GM18907 (cell line): ENCODE results near the gene C3orf85.
A peak's percentile ranks its signal among the peaks of the same experiment; 100 is the strongest.
"Not testable (repeated sequence)": the region's sequence is repeated elsewhere in the genome, so short reads cannot be mapped to it uniquely, and the experiment has no call there.

Source experiments
- ATAC-seq: cut with Tn5 transposase; IDR thresholded peaks from one replicate; pipeline ENCODE4 v1.9.1; 2021; ENCODE audit warnings: mild to moderate bottlenecking, moderate library complexity; ENCODE audit not compliant: unreplicated experiment

Gene C3orf85, protein sequence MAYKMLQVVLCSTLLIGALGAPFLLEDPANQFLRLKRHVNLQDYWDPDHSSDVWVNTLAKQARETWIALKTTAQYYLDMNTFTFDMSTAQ

DNA sequence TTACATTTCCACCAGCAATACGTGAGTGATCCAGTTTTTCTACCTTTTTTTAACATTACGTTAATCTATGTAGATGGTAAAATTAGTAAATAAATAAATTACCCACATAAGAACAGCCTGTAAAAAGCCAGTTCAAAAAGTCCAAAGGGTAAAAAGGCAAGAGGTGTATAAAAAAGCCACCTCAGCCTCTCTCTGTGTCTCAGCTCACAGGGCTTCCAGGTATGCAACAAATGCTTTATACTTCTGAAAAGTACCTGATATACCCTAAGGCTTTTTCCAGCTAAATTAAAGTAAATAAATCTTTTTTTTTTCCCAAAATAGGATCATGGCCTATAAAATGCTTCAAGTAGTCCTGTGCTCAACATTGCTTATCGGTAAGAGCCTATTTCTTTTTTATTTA is at the start of gene C3orf85:
Gene C3orf85, plus strand, starts transcription at position 197 of the 400 bp plus-strand sequence. Its CDS starts 129 bp downstream, at position 326.
- no peak for ATAC-seq

DNA sequence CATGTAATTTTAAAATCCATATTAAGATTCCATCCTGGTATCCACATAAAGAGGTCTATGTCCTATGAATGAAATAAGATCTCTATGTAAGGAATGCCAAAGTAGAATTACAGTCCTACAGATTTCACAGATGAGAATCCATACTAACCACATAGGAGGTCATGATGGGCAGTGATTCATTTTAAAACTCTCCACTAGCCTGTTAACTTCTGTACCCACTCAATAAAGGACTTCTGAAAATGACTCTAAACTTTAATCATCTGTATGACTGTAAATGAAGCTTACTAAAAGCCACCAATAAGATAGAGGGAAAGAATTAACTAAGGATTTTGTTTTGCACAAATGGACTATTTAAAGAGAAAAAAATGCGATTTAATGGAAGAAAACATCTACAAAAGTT is 47.3 kb upstream of the C3orf85 start:
- ATAC-seq: no peak

DNA sequence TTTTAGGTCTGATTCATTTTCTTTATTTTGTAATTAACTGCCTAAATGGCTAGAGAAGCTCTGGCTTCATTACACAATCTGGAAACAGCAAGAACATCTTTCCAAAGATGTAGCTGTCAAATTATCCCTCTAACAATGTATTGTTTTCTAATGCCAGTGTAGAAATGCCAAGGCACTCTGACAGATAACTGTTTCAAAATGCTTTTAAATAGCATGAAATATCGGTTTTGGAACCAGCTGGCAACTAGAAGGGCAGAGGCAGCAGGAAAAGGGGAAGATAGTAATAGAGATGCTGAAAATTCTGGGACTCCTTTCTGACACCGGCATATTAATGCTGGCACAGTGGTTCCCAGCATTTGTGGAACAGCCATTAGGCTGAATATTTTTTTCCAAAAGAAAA is 44.7 kb upstream of the C3orf85 start:
- no peak for ATAC-seq

DNA sequence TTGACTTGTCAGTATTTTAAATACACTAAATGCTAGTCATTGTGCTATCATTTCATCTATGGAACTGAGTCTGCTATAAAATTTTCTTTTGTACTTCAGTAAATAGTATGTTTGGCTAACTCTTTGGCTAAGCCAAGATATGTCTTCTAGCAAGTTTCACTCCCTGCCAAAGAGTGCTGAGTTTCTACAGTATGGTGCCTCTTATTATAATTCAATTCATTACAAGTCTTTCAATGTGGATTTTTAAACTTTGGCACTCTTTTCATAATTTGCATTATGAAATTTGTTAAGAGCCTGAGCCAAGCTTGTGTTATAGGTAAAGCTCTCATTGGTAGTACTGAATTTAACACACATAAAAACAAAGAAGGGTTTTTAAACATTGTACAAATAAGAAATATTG is 43.0 kb upstream of the C3orf85 start:
- ATAC-seq: no peak

DNA sequence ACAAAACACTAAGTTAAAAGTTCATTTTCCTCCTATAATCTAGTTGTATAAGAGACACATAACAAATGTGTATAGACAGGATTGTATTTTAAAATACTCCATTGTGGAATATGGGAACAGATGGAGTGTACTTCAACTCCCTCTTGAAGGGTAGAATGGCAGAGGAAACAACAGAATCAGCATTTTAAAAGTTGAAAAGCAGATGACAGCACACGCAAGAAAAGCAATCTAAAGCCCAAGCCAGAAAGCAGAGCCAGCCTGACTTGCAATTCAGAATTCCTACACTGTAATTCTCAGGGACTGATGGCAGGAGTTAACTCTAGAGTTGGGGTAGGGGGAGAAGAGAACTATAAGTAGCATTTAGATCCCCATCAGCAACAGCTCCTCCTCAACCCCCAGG is 41.4 kb upstream of the C3orf85 start:
- ATAC-seq: no peak

DNA sequence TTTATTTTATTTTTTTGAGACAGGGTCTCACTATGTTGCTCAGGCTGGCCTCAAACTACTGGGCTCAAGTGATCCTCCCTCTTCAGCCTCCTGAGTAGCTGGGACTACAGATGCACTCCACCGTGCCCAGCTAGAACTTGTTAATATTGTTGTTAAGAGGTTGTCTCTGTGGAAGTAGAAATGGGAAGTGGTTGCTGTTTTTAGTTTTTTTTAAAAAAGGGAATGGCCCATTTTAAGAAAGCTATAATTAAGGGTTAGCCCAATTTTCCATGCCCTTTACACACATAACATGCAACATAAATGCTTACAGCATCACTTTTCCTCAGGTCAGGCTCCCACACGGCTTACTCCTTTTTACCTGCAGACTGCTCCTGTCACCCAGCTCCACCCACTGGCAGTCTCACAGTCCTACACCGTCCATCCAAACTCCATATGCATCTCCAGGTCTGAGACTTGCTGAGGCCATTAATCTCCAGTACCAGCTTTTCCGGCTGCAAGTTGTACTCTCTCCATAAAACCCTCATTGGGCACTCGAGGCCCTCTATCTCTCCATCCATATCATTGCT is 38.4 kb upstream of the C3orf85 start:
- ATAC-seq: peak; percentile 65

DNA sequence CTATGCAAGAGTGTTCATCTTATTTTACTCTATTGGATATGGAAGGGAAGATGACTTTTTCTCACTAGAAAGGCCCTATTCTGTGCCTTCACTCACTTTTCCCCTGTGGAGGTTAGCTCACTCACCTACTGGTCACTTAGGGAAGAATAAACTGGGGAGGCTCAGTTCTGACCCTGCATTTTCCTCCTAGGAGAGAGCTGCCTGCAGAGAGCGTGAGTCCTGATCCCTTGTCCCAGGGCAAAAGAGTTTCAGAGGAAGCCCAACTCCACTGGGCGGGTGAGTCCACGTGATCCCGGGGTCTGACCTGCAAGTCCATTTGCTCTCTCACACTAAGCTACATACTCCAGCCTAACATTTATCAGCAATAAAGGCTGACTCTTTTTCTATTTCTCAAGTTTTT is 26.9 kb upstream of the C3orf85 start:
- no peak for ATAC-seq

DNA sequence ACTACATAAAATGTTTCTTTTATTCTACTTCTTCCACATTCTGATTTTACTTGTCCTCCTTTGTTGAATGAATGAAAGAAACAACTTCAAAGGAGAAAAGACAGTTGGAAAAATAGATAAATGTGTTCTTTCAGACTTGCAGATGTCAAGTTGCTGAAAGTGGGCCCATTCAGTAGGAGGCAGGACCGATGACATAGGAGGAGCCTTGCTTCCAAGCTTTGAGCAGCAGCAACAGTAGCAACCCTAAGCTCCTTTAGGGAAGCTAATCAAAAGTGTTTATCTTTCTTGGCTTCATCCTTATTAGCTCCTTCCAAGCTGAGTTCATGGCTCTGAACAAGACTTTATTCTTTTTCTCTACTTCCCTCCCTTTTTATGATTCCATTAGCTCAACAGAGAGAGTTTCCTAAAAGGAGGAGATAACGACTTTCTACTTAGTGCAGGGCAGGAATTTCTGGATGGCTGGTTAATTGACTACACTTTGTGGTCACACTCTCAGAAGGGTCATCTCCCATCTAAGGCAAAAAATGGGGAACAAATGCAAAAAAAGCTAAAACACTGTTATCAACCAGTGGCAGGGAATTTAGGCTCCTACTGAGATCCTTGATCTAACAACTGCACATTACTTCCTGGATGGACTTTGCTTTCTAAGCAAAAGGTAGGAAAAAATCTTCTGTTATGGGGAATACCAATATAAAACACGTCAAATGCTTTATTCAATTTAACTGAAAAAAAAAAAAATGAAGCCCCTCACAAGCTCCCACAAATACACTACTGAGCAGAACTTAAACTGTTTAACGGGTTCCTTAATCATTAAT is 23.4 kb upstream of the C3orf85 start:
- no peak for ATAC-seq

DNA sequence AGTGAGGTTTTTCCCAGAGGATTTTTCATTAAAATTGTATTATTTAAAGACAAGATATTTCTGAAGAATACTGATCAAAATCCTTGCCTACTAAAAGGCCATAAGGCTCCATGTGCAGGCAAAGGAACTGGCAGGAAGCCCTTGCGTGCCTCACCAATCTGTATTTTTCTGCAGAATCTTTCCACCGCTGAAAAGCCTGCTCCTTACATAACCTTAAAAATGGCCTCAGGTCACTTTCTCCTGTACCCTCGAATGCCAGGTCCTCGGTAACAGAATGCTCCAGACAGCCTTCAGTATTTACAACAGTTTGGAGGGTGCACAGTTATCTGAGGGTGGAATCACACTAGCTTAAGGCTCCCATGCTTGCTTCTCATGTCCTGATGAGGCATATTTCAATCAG is 21.8 kb upstream of the C3orf85 start:
- ATAC-seq: no peak

DNA sequence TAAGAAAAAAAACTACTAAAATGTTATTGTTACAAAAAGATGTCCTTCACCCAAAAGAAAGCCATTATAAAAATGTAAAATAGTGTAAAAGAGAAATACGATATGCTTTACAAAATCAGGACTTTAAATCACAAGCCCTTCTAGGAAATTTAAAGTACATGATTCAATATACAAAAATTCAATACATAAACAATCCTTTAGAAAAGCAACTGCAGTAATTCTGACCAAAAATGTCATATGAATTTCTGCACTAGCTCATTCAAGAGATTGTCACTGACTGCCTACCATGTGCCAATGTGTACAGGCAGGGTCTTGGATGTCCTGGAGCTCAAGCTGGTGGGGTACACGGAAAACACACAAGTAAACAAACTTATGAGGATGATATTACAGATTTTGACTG is 21.1 kb upstream of the C3orf85 start:
- ATAC-seq: no peak

DNA sequence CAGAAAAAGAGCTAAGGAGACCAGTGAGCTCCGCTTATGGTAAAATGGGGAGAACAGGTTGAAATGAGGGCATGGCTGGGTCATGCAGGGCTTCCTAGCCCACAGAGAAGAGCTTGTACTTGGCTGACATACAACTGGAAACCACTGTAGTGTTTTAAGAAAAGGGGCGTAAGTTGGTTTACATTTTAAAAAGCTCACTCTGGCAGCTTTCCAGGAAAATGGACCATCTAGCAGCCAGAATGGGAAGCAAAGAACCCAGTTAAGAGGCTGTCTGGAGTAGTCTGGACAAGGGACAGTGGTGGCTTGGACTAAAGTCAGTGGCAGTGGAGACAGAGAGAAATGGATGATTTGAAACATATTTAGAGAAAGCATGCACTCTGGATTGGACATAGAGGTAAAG is 20.5 kb upstream of the C3orf85 start:
- ATAC-seq: no peak

DNA sequence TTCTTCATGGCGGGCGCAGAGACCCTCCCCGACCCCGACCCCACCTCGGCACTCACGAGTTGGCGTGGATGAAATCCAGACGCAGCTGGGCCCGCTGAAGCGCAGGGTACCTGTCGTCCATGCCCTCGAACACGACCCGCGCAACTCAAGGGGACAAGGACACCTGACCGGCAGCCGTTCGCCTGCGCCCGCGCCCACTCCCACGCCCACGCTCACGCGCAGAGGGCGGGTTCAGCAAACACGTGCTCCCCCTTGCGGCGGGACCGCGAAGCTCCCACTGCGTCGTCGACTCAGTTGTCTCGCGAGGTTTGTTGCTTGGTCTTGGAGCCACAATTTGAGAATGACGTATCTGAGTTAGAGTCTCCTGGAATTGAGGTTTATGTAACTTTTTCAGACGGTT is 18.6 kb upstream of the C3orf85 start, which contains the start of gene MORC1:
Gene MORC1, minus strand, starts transcription at position 196 of the 400 bp plus-strand sequence. Its CDS starts 75 bp downstream, at position 121.
- no peak for ATAC-seq

DNA sequence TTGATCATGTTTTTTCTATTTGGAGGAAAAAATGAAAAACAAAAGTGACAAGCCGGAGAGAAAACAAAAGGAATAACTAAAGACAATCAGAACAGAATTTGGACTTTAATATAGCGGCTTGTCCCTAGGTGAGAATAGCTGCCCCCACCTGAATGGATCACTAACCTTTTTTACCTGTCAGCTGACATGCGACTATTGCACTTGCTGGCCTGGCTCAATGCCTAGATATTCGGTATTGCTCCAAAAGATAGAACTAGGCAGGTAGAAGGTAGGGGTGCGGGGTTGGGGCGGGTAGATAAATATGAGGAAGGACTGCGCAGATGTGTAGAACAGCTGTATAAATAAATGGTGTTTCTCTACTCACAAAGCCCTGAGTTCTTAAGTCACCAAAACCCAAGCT is 17.9 kb upstream of the C3orf85 start:
- no peak for ATAC-seq

DNA sequence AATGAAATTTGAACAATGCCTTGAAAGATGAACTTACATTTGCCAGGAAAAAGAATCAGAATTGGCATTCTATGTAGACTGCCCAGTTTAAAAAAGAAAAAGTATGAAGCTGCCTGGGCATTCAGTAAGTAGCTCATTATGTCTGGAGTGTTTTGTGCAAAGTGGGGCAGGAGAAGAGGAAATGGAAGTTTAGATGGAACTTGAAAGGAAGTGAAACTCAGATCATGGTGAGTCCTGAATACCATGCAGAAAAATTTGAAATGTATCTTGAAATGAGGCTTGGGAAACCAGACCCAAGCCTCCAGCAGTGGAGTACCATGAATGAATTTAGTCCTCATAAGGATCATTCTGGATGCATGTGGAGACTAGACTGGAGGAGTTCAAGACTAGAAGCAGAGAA is 13.8 kb upstream of the C3orf85 start:
- ATAC-seq: no peak

DNA sequence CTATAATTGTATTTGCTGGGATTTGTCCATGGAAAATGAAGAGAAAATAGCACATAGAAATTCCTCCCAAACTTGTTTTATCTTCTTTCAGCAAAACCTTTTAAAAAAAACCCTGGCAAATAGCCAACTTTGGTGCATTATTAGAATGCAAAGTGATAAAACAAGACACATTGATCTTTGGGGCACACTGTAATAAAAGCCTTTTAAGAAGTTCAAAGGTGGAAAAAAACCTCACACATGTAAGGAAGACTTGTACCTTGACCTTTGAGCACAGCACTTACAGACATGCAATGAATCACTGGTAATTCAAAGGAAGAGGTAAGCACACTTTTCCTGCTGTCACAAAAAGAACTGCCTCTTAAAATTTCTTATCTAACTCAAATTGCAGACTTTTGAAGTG is 10.6 kb upstream of the C3orf85 start:
- ATAC-seq: no peak

DNA sequence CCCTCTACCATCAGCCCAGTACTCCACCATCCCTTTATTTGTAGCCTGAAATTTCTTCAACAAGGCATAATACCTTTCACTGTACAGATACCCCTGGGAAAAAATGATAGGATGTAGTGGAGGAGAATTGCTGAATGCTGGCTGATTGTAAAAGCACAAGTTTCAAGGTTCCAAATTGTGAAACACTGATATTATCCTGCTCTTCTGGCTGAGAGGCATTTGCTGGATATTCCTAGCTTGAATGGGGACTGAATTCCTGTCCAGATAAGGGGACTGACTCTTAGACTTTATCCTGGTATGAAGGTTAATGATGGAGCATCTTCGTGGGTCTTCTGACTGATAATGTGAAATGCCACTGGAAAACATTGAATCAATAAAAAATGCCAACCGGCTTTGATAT is 9.0 kb upstream of the C3orf85 start:
- no peak for ATAC-seq

DNA sequence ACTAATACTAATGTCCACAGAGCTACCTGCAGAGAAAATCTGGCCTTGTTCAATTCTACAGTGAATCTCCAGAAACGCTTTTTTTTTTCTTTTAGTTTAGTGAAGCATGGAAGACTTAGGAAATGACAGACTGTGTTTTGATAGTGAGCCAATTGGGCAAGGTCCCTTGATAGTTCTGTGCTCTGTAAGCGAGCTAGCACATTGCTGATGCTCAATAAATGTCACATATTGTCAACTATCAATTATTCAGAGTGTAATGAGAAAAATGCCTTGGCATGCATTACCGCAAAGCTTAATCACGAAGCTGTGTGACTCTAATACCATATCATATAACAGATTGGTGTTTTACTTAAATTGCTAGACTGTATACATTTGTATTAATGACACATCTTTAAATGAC is 5.2 kb upstream of the C3orf85 start:
- no peak for ATAC-seq

DNA sequence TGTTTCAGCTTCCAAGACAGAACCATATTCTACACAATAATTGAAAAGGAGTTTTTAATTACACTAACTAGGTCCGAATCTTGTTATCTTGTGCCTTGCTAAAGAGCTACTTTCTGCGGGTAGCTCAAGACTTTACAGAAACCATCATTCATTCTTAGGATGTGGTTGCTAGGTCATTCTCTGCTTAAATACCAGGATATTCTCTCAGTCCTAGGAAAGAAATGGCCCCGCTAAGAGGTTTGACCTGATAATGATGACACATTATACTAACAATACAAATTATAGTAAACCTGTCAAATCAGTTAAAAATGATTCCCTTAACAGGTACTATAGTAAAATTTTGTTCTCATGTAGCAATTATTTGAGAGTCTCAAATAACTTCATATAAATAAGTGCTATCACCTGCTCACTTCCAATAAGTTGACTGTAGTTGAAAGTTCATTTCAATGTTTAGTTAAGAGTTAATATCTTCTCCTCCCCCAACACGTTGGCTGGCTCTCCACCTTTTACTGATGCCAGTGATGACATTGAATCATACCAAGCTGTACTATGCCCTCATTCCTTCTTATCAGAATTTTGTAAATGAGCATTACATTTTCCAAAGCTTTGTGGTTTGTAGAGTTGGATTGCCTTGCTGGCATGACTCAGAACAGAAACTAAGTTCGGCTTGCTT is 3.6 kb upstream of the C3orf85 start:
- ATAC-seq: no peak

DNA sequence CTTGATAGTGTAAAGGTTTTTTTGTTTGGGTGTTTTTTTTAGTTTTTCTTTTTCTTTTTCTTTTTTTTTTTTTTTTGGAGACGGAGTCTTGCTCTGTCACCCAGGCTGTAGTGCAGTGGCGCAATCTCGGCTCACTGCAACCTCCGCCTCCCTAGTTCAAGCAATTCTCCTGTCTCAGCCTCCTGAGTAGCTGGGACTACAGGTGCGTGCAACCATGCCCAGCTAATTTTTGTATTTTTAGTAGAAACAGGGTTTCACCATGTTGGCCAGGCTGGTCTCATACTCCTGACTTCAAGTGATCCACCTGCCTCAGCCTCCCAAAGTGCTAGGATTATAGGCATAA is 3.1 kb upstream of the C3orf85 start:
- ATAC-seq: not testable (repeated sequence)

DNA sequence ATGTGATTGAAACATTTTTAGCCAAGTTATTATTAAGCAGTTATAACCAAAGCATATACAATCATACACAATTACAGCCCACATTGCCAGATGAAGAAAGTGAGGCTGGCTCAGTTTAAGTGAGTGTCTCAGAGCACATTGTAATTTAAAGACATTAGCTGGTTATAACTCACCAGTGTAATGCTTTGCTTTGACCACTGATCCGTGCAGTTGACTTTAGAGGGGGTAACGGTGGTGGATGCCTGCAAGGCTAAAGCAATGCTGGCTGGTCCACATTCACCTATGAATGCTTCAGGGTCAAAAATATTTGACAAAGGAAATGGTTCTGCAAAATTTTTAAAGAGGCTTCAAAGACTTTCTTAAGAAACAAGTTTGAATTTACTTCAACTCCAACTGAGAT is 1.2 kb downstream of the C3orf85 start:
- no peak for ATAC-seq

DNA sequence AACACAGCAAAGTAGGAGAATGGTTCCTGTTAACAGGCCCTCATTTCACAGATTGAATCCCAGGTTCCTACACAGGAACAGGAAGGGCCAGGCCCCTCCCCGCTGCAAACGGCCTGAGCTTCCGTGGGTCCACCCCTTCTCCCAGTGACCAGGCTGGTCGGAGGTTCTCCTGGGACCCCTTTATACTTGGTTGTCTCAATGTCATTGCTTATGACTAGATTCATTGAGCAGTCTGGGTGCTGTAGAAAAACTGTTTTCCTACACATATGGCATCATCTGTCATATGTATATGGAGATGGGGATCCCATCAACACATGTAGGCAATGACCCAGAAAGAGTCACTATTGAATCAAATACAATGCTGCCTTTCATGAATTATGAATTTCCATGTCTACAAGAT is 3.8 kb downstream of the C3orf85 start:
- ATAC-seq: no peak

DNA sequence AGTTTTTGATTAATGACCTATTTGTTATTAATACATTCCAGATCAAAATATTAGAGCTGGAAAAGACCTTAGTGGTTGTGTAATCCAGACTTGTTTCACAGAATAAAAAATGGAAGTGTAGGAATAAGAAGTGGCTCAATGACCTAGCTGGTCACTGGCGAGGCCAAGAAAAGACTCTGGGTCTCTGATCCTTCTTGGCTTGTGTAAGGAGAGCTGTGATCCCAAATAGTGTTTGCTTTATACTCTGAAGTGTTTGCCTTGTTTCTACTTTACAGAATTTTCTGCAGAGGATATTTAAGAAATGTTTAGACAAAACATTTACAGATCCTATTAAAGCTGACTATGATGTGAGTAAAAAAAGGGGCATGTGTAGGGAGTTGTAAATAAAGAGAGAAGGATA is 7.1 kb downstream of the C3orf85 start:
- ATAC-seq: no peak
